GM12892 (cell line): Measurements from ENCODE around the gene LRRC47.

Experiments used
- POLR2A ChIP-seq: IDR thresholded peaks from 2 replicates; pipeline ENCODE4 v1.6.1; 2011; ENCODE audit warnings: low read depth, low read length, control low read depth
- POLR2AphosphoS5 ChIP-seq: IDR thresholded peaks from 2 replicates; pipeline ENCODE4 v1.6.1; 2011; ENCODE audit warnings: low read depth, low read length, control low read depth
- TAF1 ChIP-seq: IDR thresholded peaks from 2 replicates; pipeline ENCODE4 v1.6.1; 2011; ENCODE audit warnings: low read depth, mild to moderate bottlenecking, control low read depth, low read length, borderline replicate concordance

DNA sequence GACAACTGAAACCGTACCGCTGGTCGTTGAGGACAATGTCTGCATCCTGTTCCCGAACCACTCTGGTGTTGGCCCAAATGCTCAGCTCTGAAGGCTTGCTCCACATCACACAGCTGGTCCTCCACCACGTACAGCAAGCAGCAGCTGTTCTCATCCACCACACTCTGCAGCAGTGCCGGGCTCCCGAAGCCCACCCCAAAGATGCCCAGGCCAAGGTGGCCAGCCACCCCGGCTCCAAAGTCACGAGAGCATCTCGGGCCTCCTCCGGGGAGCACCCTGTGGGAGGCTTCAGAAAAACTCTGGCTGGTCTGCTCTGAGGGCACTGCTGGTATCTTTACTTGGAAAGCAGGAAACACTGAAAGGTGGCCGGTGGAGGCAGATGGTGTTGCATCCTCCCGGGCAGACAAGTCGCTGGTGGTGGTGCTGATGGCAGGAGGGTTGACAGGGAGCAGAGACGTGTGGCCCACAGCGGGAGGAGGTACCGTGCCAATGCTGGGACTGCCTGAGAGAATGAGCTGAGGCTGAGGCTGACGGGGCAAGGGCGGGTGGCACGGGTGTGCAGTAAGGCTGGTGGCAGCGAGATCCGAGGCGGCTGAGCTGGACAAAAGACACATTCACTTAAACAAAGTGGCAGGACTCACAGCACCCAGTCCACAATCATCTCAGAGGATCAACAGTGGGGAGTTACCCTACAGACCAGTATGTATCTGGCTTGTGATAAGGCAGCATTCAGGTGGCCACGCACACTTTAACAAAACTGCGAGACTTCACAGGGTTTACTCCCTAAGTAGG lies 50.5 kb downstream of the LRRC47 start:
- TF ChIP-seq POLR2AphosphoS5 (no peak), POLR2A (no peak), TAF1 (no peak)
